GM21576 (cell line): ENCODE data around the gene PEX16.

Source experiments
- ATAC-seq: cut with Tn5 transposase; IDR thresholded peaks from one replicate; pipeline ENCODE4 v1.9.1; 2021; ENCODE audit warnings: mild to moderate bottlenecking, moderate library complexity; ENCODE audit not compliant: unreplicated experiment

PEX16 gene

GRCh38 chr11:45879803-45880686, 37.6 kb downstream of the PEX16 start:
- no peak for ATAC-seq

GRCh38 chr11:45877845-45878244, 39.8 kb downstream of the PEX16 start:
- ATAC-seq, result no peak

- ATAC-seq, result no peak
Observed at GRCh38 chr11:45877221-45877620, 40.5 kb downstream of the PEX16 start.

GRCh38 chr11:45876401-45876800, 41.3 kb downstream of the PEX16 start:
- no peak for ATAC-seq

- ATAC-seq, result no peak
Observed at GRCh38 chr11:45872651-45873356, 44.9 kb downstream of the PEX16 start.

GRCh38 chr11:45871638-45872037, 46.0 kb downstream of the PEX16 start:
- no peak for ATAC-seq

GRCh38 chr11:45870706-45871105, 47.0 kb downstream of the PEX16 start:
- no peak for ATAC-seq

- ATAC-seq, result no peak
Observed at GRCh38 chr11:45869551-45869950, 48.1 kb downstream of the PEX16 start.

GRCh38 chr11:45864041-45864440, 53.6 kb downstream of the PEX16 start:
- no peak for ATAC-seq

GRCh38 chr11:45860764-45861510, 56.7 kb downstream of the PEX16 start:
- no peak for ATAC-seq

GRCh38 chr11:45860348-45860747, 57.3 kb downstream of the PEX16 start:
- ATAC-seq, result no peak
